ENCODE results near the gene MAGI1.
"Not testable (repeated sequence)": the region's sequence is repeated elsewhere in the genome, so short reads cannot be mapped to it uniquely, and the experiment has no call there.

Gene MAGI1

GRCh38 chr3:65739901-65740541 lies 298.7 kb downstream of the MAGI1 start:
- DNase-seq: no peak

DNA sequence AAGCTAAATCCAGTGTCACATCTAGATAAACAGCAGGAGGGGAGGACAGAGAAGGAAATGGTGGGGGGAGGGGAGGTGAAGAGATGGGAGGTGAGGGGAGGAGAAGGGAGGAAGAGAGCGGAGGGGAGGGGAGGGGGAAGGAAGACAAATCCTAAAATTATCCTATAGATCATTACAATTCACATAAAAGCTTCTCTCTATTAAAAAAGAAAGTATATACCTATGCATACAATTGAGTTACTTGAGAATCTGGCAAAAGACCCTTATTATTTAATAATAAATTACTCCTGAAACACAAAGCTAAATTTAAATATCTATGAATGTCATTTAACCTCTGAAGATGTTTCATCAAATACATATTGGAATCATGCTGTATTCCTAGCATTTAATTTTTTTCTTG lies 303.9 kb downstream of the MAGI1 start:
- DNase-seq: no peak

DNA sequence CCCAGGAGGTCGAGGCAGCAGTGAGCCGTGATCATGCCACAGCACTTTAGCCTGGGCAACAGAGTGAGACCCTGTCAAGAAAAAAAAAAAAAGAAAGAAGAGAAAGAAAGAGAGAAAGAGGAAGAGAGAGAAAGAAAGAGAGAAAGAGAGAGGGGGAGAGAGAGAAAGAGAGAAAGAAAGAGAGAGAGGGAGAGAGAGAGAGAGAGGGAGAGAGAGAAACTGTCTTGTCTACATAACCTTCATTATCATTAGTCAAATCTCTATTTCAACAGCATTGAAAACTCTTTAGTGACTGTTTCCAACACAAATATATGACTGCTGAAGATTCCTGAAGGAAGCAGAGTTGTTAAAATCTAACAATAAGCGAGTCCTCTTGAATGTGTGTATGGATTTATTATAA lies 304.3 kb downstream of the MAGI1 start:
- DNase-seq: no peak

DNA sequence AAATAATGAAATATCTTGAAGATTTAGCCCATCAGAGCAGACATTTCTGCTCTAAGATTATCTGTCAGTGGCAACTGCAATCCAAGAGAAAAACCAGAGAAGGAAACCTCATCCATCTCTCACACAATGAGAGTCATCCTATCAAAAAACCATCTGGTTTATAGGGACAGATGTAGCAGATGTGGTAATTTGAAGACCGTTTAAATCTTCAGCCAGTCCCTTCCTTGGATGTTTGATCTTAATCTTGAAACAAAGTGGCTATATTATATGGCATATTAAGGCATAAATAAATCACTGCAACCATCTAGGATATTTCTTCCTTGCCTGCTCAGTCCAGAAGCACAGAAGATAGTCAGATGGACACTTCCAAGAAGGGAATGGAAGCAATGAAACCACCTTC lies 305.3 kb downstream of the MAGI1 start:
- DNase-seq: no peak

- no peak for DNase-seq
Observed at GRCh38 chr3:65732051-65732935, 306.4 kb downstream of the MAGI1 start.

DNA sequence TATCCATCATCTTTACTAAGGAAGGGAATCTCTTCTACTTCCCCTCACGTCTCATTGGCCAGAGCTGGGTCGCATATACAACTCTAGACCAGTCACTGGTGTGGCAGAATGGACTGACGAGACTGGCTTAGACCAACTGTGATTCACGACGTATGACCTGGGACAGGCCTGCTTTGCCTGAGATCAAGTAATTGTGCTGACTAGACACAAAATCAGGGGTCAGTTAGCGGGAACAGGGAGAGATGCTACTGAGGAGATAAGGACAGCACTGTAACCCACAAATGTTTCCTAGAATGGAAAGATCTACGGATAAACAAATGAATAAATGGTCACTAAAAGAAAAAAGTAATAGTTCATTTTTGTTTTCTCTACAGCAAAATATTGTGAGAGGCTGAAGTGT lies 308.3 kb downstream of the MAGI1 start:
- DNase-seq: no peak

DNA sequence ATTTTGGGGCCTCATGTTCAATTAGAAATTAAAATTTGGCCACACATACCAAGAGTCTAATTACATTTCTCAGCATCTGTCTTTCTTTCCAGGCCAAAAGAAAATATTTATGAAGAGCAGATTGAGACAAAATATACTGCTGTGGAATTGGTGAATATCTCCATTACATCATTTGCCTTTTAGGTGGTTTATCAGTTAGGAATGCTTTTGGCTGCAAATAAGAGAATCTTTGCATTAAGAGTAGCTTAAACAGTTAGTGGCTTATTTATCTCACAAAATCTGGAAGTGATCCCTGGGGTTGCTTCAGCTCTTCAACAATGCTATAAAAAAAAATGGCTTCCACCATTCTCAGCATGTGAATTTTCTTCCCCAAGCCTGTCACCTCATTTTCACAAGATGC lies 308.7 kb downstream of the MAGI1 start:
- DNase-seq: no peak

DNA sequence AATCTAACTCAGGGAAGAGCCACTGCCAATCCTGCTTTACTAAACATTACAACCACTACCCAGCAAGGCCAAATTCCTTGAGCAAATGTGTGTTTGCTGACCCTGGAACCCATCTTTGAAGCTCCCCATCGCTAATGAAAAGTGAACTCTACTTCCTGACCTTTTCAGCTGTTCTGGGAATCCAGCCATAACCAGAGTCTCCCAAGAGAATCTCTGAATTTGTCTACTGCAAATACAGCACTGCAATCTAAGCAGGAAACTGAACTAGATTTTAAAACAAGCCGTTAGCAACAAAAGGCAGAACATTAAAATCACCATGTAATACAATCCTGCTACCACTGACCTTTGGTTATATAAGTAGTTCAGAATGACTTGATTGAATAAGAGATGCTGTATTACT lies 309.2 kb downstream of the MAGI1 start:
- no peak for DNase-seq

DNA sequence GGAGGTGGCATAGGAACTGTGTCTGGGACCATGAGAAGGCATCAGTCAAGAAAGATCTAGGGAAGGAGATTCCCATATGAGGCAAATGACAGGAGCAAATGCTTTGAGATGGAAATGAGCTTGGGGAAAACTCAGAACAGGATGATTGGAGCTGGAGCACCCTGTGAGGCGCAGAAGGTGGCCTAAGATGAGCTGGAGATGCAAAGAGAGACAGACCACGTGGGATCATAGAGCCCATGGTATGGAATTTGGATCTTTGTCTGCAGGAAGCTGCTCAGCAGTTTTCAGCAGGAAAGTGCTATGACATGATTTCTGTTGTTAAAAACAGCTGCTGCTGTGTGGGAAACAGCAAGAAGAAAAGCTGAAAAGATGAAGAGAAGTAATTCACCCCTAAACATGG lies 310.6 kb downstream of the MAGI1 start:
- no peak for DNase-seq

DNA sequence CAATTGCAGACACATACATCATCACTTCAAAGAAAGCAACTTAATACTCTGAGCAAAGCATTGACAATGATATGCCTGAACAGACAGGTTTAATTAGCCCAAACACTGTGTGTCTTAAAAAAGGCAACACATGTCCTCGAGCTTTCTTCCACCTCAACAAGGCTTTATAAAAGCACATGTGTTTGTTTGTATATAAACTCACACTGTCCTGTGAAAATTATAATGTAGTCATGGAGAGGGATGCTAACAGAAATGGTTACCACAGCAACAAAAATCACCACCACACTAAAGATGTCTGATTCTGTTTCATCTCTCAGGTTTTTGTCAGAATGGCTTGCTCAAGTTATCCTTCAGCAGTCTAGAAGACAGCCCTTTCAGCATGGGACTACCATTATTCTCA lies 314.7 kb downstream of the MAGI1 start:
- no peak for DNase-seq

DNA sequence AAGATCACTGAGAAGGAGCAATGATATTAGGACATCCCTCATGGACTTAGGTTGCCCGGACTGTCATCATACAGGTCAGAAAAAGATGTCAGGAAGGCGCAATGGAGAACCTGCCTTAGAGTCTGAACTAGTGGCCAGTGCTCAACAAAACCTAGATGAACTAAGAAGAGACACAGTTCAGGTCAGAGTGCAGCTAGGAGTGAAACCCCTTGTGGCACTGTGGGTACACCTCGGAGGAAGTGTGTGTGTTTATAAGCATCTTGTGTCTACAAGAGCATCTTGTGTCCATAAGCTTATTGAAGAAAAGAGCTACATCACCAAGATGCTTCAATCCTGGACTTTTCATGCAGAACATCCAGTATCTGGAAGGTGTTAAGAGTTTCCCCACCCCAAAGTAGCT lies 315.7 kb downstream of the MAGI1 start:
- DNase-seq: no peak

- no peak for DNase-seq
Observed at GRCh38 chr3:65720989-65721737, 317.6 kb downstream of the MAGI1 start.

DNA sequence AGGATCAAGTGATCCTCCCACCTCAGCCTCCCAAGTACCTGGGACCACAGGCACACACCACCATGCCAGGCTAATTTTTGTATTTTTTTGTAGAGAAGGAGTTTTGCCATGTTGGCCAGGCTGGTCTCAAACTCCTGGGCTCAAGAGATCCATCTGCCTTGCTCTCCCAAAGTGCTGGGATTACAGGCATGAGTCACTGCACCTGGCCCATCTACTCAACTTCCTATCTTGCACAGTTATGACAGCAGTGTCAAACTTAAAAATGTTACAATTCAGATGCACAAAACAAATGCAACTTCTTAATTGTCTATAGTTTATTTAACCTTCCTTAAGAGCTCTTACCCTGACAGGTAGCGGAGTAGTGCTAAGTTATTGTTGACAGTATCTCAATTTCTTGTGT lies 319.1 kb downstream of the MAGI1 start:
- DNase-seq: not testable (repeated sequence)

DNA sequence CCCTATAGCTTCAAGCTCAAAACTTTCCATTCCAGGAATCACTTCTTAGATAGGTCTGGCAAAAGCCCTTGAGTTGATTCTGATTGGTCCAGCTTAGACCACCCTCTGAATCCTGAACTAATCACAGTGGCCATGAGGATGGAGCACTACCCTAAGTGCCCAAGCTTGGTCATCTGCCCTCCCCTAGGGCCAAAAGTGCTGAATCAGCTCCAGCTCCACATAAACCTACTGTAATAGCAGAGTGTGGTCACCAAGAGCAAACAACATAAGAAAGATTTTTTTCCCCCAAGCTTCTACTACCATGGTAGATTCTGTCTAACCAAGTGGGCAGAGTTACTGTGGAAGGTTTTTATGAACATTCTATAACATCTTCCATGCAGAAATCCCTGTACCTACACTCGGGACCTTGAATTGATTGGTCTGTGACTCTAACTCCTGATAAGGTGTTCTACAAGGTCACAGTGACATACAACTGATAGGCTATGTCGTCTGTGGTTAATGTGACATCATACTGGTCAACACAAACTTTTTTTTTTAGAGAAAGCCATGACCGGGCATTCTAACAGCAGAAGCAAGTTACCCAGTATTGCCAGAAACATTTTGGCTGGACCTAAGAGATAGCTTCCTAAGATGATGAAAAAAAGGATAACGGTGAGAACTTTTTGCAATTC lies 320.9 kb downstream of the MAGI1 start:
- DNase-seq: no peak

- no peak for DNase-seq
Observed at GRCh38 chr3:65716071-65716751, 322.5 kb downstream of the MAGI1 start.

GRCh38 chr3:65714134-65714533 lies 324.6 kb downstream of the MAGI1 start:
- DNase-seq: no peak

DNA sequence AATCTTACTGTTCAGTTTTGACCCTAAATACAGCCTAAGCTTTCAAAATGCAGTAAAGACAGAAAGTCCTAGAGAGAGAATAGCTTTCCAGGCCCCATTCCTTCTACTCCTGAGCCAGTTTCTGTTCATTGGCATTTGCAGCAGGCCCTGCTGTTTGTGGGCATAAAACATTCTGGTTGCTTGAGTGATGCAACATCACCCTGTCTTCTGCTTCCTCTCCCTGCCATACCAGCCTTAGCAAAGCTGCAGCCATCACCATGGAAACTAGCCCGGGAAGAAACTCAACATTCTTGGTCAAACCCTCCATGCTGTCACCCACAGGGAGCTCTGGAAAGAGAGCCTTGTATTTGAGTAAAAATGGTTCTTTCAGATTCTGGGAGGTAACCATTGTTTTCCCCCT lies 325.7 kb downstream of the MAGI1 start:
- no peak for DNase-seq

GRCh38 chr3:65712140-65712539 lies 326.6 kb downstream of the MAGI1 start:
- DNase-seq: no peak

- no peak for DNase-seq
Observed at GRCh38 chr3:65706776-65707568, 331.7 kb downstream of the MAGI1 start.

GRCh38 chr3:65706301-65706700 lies 332.4 kb downstream of the MAGI1 start:
- DNase-seq: no peak

DNA sequence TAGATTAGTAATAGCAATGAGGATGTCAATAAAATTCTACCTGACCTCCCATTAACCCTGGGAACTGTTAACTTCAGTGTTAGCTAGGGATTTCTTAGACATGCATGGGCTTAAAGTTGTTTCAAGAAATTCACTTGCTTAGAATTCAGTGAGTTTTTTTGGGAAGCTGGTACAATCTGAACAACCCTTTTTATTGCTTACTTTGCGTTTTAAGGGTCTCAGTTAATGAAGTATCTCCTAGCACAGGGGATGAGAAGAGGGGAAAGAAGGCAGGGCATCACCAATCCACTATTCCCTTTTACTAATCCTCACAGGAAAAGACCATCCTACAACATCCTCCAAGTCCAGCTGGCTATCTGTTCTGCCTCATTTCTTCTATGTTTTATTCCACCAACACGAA lies 334.9 kb downstream of the MAGI1 start:
- DNase-seq: no peak

DNA sequence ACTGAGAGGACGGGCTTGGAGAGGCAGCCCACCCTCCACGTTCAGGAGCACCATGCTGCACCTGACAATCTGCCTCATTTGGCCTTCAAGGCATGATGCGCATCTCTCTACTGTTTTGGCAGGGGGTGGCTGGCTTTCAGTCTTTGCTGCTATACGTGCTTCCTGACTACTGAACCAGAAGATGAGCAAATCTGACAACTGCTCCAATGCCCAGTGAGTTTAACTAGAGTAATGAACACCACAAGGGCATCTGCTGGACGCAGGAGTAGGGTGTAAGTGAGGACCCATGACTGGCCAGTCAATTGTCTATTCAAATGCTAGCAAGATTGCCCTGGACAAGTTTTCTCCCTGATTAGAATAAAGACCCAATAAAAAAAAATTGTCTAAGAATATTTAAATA lies 335.7 kb downstream of the MAGI1 start:
- DNase-seq: no peak

All from stimulated activated CD4-positive, alpha-beta T cell treated with anti-CD3 and anti-CD28 coated beads, Interleukin-12 subunit alpha, Interleukin-12 subunit beta, amount 100 ng/mL, for 4 hours (primary cell).